A549 (cell line): Measurements from ENCODE around the gene NYAP2.

ENCODE experiments used
- CHD2 ChIP-seq: fragments of 150-350 bp; IDR thresholded peaks from 2 replicates; pipeline ENCODE4 v1.6.1; 2014; ENCODE audit warnings: low read length; ENCODE audit not compliant: partially characterized antibody
- CTCF ChIP-seq: fragments of >200 bp; sonication (Bioruptor Twin); formaldehyde crosslinking; IDR thresholded peaks from 3 replicates; pipeline ENCODE4 v1.5.1; 2016
- E2F6 ChIP-seq: IDR thresholded peaks from 2 replicates; pipeline ENCODE4 v1.6.1; 2012; ENCODE audit warnings: low read depth, borderline replicate concordance
- POLR2A ChIP-seq: IDR thresholded peaks from 2 replicates; pipeline ENCODE4 v1.6.1; 2012; ENCODE audit warnings: mild to moderate bottlenecking, low read length
- RAD21 ChIP-seq, 2 experiments: fragments of >200 bp in 1 of 2; sonication (Bioruptor Twin) in 1 of 2; formaldehyde crosslinking in 1 of 2; IDR thresholded peaks in 1 of 2; conservative IDR thresholded peaks in 1 of 2; 2 replicates in 1 of 2; 3 replicates in 1 of 2; pipeline ENCODE4 v1.6.1; 2012 to 2018; ENCODE audit warnings: inconsistent platforms in 1 of 2
- TP53 ChIP-seq: fragments of 250-450 bp; sonication (Bioruptor Pico); IDR thresholded peaks from 2 replicates; pipeline ENCODE4 v1.5.0; 2021; ENCODE audit warnings: mild to moderate bottlenecking, moderate library complexity

GRCh38 chr2:225543626-225544025, 144.1 kb downstream of the NYAP2 start:
- TF ChIP-seq CHD2: no peak
- TF ChIP-seq E2F6: no peak
- TF ChIP-seq RAD21 (conservative IDR thresholded peaks at IDR 0.05 in 1 of 2, IDR thresholded peaks at IDR 0.05 in 1 of 2): no peak
- no peak for TF ChIP-seq CTCF
- no peak for TF ChIP-seq TP53 (CRISPR knock-in tag)
- no peak for TF ChIP-seq POLR2A
